GM12892 (cell line): ENCODE results near the gene CCDC74B.
"Not testable (repeated sequence)": the region's sequence is repeated elsewhere in the genome, so short reads cannot be mapped to it uniquely, and the experiment has no call there.

Source experiments
- POLR2A ChIP-seq: IDR thresholded peaks from 2 replicates; pipeline ENCODE4 v1.6.1; 2011; ENCODE audit warnings: low read depth, low read length, control low read depth
- POLR2AphosphoS5 ChIP-seq: IDR thresholded peaks from 2 replicates; pipeline ENCODE4 v1.6.1; 2011; ENCODE audit warnings: low read depth, low read length, control low read depth

- not testable (repeated sequence) for TF ChIP-seq POLR2AphosphoS5, POLR2A
Observed at GRCh38 chr2:130157354-130157753, 12.4 kb upstream of the CCDC74B start.
